Kidney (tissue), 14 donors: ENCODE data around the gene PLXNC1. TPM values are rescaled to one million over a fixed set of nuclear protein-coding genes. Genes with fewer than 3 reads are reported as not detected.
A peak's percentile ranks its signal among the peaks of the same experiment; 100 is the strongest.

ENCODE experiments used
- DNase-seq, 5 donors: peaks; one replicate each; pipeline ENCODE4 v3.0.0-alpha.2; 2013 to 2020
- FAIRE-seq: peaks from 2 replicates; lab custom pipeline; 2012; peaks lifted over from hg19 to GRCh38; lab: Jason Lieb, UNC
- H3K27ac ChIP-seq, 2 donors: one replicate each; pipeline ENCODE4 v1.7.0; 2013; ENCODE audit warnings: low read depth in 2 of 2, low read length in 2 of 2, inconsistent platforms in 1 of 2
- H3K27me3 ChIP-seq: one replicate; pipeline ENCODE4 v1.7.1; 2013; ENCODE audit warnings: low read length, inconsistent platforms; ENCODE audit not compliant: control insufficient read depth, insufficient read depth
- H3K36me3 ChIP-seq, 3 donors: one replicate each; pipeline versions ENCODE4 v1.7.0 to v1.7.1; 2013; ENCODE audit warnings: low read length in 3 of 3, control low read depth in 1 of 3, inconsistent platforms in 1 of 3; ENCODE audit not compliant: insufficient read depth in 3 of 3, control insufficient read depth in 2 of 3
- H3K4me1 ChIP-seq, 3 donors: one replicate each; pipeline versions ENCODE4 v1.7.0 to v1.7.1; 2013; ENCODE audit warnings: low read length in 3 of 3, inconsistent platforms in 1 of 3, low read depth in 1 of 3; ENCODE audit not compliant: control insufficient read depth in 2 of 3, insufficient read depth in 2 of 3
- H3K4me3 ChIP-seq, 3 donors: one replicate each; pipeline versions ENCODE4 v1.7.0 to v1.8.1; 2013; ENCODE audit warnings: low read length in 3 of 3, control low read depth in 1 of 3, inconsistent platforms in 1 of 3
- H3K9ac ChIP-seq, 3 donors: one replicate each; pipeline versions ENCODE4 v1.7.0 to v1.7.1; 2013; ENCODE audit warnings: low read length in 3 of 3, control low read depth in 1 of 3, inconsistent platforms in 1 of 3
- H3K9me3 ChIP-seq, 3 donors: one replicate each; pipeline versions ENCODE4 v1.7.0 to v1.7.1; 2013; ENCODE audit warnings: low read length in 3 of 3, control low read depth in 1 of 3, inconsistent platforms in 1 of 3; ENCODE audit not compliant: control insufficient read depth in 2 of 3, insufficient read depth in 1 of 3
- CTCF ChIP-seq: IDR thresholded peaks from 3 replicates; pipeline ENCODE4 v1.5.1; 2012; ENCODE audit warnings: mild to moderate bottlenecking, moderate library complexity, borderline replicate concordance; ENCODE audit not compliant: insufficient read depth; ENCODE audit errors: extremely low read depth
- intact Hi-C: fragments of 100-400 bp; cut with DNase I; formaldehyde crosslinking; loops from one replicate; pipeline ENCODE4 v1.11.1; 2022
- polyA plus RNA-seq: library from polyadenylated mRNA; stranded (reverse); fragments of 350-450 nt; fragmentation: Illumina TruSeq; extraction: RNeasy Lipid Tissue Mini Kit (QIAGEN cat#74804); gene quantifications from one replicate; pipeline ENCODE4 v1.2.3, GENCODE V29; 2014; ENCODE audit warnings: low read depth, low replicate concordance; ENCODE audit not compliant: insufficient read depth
- total RNA-seq: library from RNA; stranded (reverse); fragmentation: NEBNext Ultra II Directional; extraction: Animal tissue kit (Norgen Biotek cat#: 25700); gene quantifications from one replicate; pipeline ENCODE4 v1.2.1, GENCODE V29; 2021
- donor health status: control.
- donor health status: control.
- donor health status: control.
- donor health status: control.
- donor health status: control.
- donor health status: DM: yes; HTN: yes; CAD: no.
- donor health status: Normal renal cell carcinoma (clear cell type).

The PLXNC1 gene
- total and polyA plus RNA-seq, 2 donors from 2014 or later = 1.8 to 11.6 TPM

GRCh38 chr12:94235848-94236247 is 87.5 kb downstream of the PLXNC1 start:
- H3K4me1 ChIP-seq = no peaks in the 10 kb centered on the region
- H3K27me3 ChIP-seq = no peaks in the 10 kb centered on the region
- no peak overlapping the region for H3K4me3 ChIP-seq
- FAIRE-seq (no peak), DNase-seq (no peak)
- TF ChIP-seq CTCF = no peak
- no peak overlapping the region for H3K9ac ChIP-seq
- no peaks in the 10 kb centered on the region for H3K9me3 ChIP-seq
- no peak overlapping the region for H3K27ac ChIP-seq
- intact Hi-C loops = no loop called here
- H3K36me3 ChIP-seq = no peaks in the 10 kb centered on the region

GRCh38 chr12:94239332-94239993 is 91.1 kb downstream of the PLXNC1 start:
- Histone ChIP-seq H3K9ac (no peak overlapping the region), H3K4me3 (no peak overlapping the region), H3K27me3 (no peaks in the 10 kb centered on the region), H3K27ac (no peak overlapping the region), H3K4me1 (no peaks in the 10 kb centered on the region), H3K9me3 (no peaks in the 10 kb centered on the region), H3K36me3 (no peaks in the 10 kb centered on the region)
- no peak for FAIRE-seq
- DNase-seq = no peak
- TF ChIP-seq CTCF = no peak
- intact Hi-C loops = no loop called here

GRCh38 chr12:94240171-94240570 is 91.8 kb downstream of the PLXNC1 start:
- H3K4me1 ChIP-seq = no peaks in the 10 kb centered on the region
- DNase-seq (no peak), FAIRE-seq (no peak)
- no peak overlapping the region for H3K27ac ChIP-seq
- H3K27me3 ChIP-seq = no peaks in the 10 kb centered on the region
- intact Hi-C loops = no loop called here
- no peaks in the 10 kb centered on the region for H3K9me3 ChIP-seq
- TF ChIP-seq CTCF = no peak
- no peak overlapping the region for H3K4me3 ChIP-seq
- no peaks in the 10 kb centered on the region for H3K36me3 ChIP-seq
- no peak overlapping the region for H3K9ac ChIP-seq

- peak in 1 of 5 donors; percentile 39 for DNase-seq
- Histone ChIP-seq H3K4me1 (no peaks in the 10 kb centered on the region), H3K27ac (no peak overlapping the region), H3K9me3 (no peaks in the 10 kb centered on the region), H3K27me3 (no peaks in the 10 kb centered on the region), H3K9ac (no peak overlapping the region), H3K36me3 (no peaks in the 10 kb centered on the region), H3K4me3 (no peak overlapping the region)
- TF ChIP-seq CTCF = no peak
- intact Hi-C loops = no loop called here
- no peak for FAIRE-seq
These were observed 94.5 kb downstream of the PLXNC1 start for GRCh38 chr12:94242901-94243300.
